Activated B cell treated with CpG ODN at 0.5 μM for 24 hours (primary cell): Measurements from ENCODE around the gene KLRK1. TPM values are rescaled to one million over a fixed set of nuclear protein-coding genes. Genes with fewer than 3 reads are reported as not detected.
"Not testable (repeated sequence)": the region's sequence is repeated elsewhere in the genome, so short reads cannot be mapped to it uniquely, and the experiment has no call there.

Source experiments
- ATAC-seq: fragments of 200-7000 bp; cut with Tn5 transposase; one replicate; pipeline ENCODE4 v1.10.0; 2021; ENCODE audit warnings: low read depth, mild to moderate bottlenecking, moderate library complexity
- CTCF ChIA-PET: fragments of 350-600 bp; sonication (Branson Sonifier 250); formaldehyde crosslinking; loops from one replicate; lab custom pipeline; 2021; ENCODE audit warnings: antibody characterized with exemption; lab: Charles Lee
- POLR2A ChIA-PET: fragments of 350-600 bp; sonication (Branson Sonifier 250); formaldehyde crosslinking; loops from one replicate; lab custom pipeline; 2021; ENCODE audit warnings: antibody characterized with exemption; lab: Charles Lee
- DNase-seq: peaks from one replicate; pipeline ENCODE4 v3.0.0; 2022
- H3K27ac Mint-ChIP-seq: one replicate; pipeline ENCODE4 v1.8.0; 2020; ENCODE audit warnings: mixed read lengths
- H3K27me3 Mint-ChIP-seq: one replicate; pipeline ENCODE4 v1.8.0; 2021; ENCODE audit warnings: mixed read lengths
- H3K36me3 Mint-ChIP-seq: one replicate; pipeline ENCODE4 v1.8.0; 2021; ENCODE audit warnings: low read depth, mixed read lengths
- H3K4me1 Mint-ChIP-seq: one replicate; pipeline ENCODE4 v1.8.0; 2021; ENCODE audit warnings: mixed read lengths
- H3K4me3 Mint-ChIP-seq: one replicate; pipeline ENCODE4 v1.8.0; 2020; ENCODE audit warnings: mild to moderate bottlenecking, mixed read lengths
- H3K9me3 Mint-ChIP-seq: one replicate; pipeline ENCODE4 v1.8.0; 2020; ENCODE audit warnings: mixed read lengths
- CTCF ChIP-seq: fragments of 200-600 bp; IDR thresholded peaks from one replicate; pipeline ENCODE4 v1.8.0; 2022; ENCODE audit warnings: antibody characterized with exemption, mild to moderate bottlenecking
- intact Hi-C: fragments of 100-400 bp; cut with micrococcal nuclease; formaldehyde crosslinking; loops from one replicate; pipeline ENCODE4 v1.15.1; 2024
- total RNA-seq: library from RNA; stranded (reverse); gene quantifications from 2 replicates; pipeline ENCODE4 v1.2.3, GENCODE V29; 2022

KLRK1 gene
- total RNA-seq, 1 donor from 2014 or later: 0.98 TPM

GRCh38 chr12:10339053-10339840, 50.6 kb downstream of the KLRK1 start:
- DNase-seq (no peak), ATAC-seq (no peak)
- Mint-ChIP-seq H3K27ac (no peak overlapping the region), H3K4me3 (no peak overlapping the region), H3K4me1 (peaks cover 11% of the 10 kb centered on the region), H3K36me3 (no peaks in the 10 kb centered on the region), H3K27me3 (no peaks in the 10 kb centered on the region), H3K9me3 (peaks cover 6% of the 10 kb centered on the region)
- ChIA-PET CTCF (no interaction called here), POLR2A (no interaction called here)
- no peak for TF ChIP-seq CTCF
- intact Hi-C loops: no loop called here

GRCh38 chr12:10338470-10338869, 51.4 kb downstream of the KLRK1 start:
- DNase-seq, H3K9me3 Mint-ChIP-seq, ATAC-seq, intact Hi-C loops, H3K36me3 Mint-ChIP-seq, CTCF ChIA-PET, H3K4me3 Mint-ChIP-seq, H3K27me3 Mint-ChIP-seq, POLR2A ChIA-PET, H3K27ac Mint-ChIP-seq: not testable (repeated sequence)
- peaks cover 11% of the 10 kb centered on the region for H3K4me1 Mint-ChIP-seq

- H3K36me3 Mint-ChIP-seq, H3K4me3 Mint-ChIP-seq, H3K4me1 Mint-ChIP-seq, ATAC-seq, CTCF ChIA-PET, POLR2A ChIA-PET, intact Hi-C loops, H3K27ac Mint-ChIP-seq, DNase-seq, H3K27me3 Mint-ChIP-seq, H3K9me3 Mint-ChIP-seq: not testable (repeated sequence)
These were observed 53.6 kb downstream of the KLRK1 start for GRCh38 chr12:10336196-10336595.

GRCh38 chr12:10331642-10332239, 58.1 kb downstream of the KLRK1 start:
- ChIA-PET POLR2A (no interaction called here), CTCF (interaction anchor here (1.2 to 2.8 kb wide), 3 partner anchors 223 to 231 kb away, joined by 3 to 37 read pairs (median 5); no protein-coding TSS in a partner anchor)
- peak; percentile 24 for TF ChIP-seq CTCF
- Mint-ChIP-seq H3K4me1 (no peaks in the 10 kb centered on the region), H3K4me3 (no peak overlapping the region), H3K36me3 (no peaks in the 10 kb centered on the region), H3K27me3 (peaks cover 5% of the 10 kb centered on the region), H3K9me3 (peaks cover 3% of the 10 kb centered on the region), H3K27ac (no peak overlapping the region)
- intact Hi-C loops: loop anchor here (1.0 to 5.0 kb wide), 6 partner anchors 79 to 1156 kb away; no protein-coding TSS in a partner anchor
- ATAC-seq (peak; percentile 47), DNase-seq (no peak)

- H3K4me3 Mint-ChIP-seq, H3K27ac Mint-ChIP-seq, intact Hi-C loops, H3K9me3 Mint-ChIP-seq, ATAC-seq, H3K36me3 Mint-ChIP-seq, POLR2A ChIA-PET, H3K4me1 Mint-ChIP-seq, DNase-seq, H3K27me3 Mint-ChIP-seq: not testable (repeated sequence)
- CTCF ChIA-PET: interaction anchor here (1.4 kb wide), 1 partner anchor 234 kb away, joined by 6 read pairs; no protein-coding TSS in a partner anchor
These were observed 61.1 kb downstream of the KLRK1 start for GRCh38 chr12:10328691-10329090.

Other genes starting within 250 kb of the KLRK1 start
- gene OLR1, start 217.9 kb downstream of the KLRK1 start, total RNA-seq: 0.12 TPM in 1 of 2 replicates, not detected in the other
- not detected in 2 replicates for gene TMEM52B, start 211.0 kb downstream of the KLRK1 start, total RNA-seq
- 2.1 and 2.5 TPM in 2 replicates for gene GABARAPL1, start 177.2 kb downstream of the KLRK1 start, total RNA-seq
- gene KLRD1, start 82.2 kb downstream of the KLRK1 start, total RNA-seq: 0.24 and 0.27 TPM in 2 replicates
- not detected in 2 replicates for gene KLRC4, start 19.7 kb upstream of the KLRK1 start, total RNA-seq
- not detected in 2 replicates for gene KLRC3, start 30.6 kb upstream of the KLRK1 start, total RNA-seq
- gene KLRC2, start 46.0 kb upstream of the KLRK1 start, total RNA-seq: not detected in 2 replicates
- gene KLRC1, start 63.3 kb upstream of the KLRK1 start, total RNA-seq: not detected in 2 replicates
- gene EIF2S3B, start 115.8 kb upstream of the KLRK1 start, total RNA-seq: 0.64 and 0.83 TPM in 2 replicates
- gene MAGOHB, start 223.6 kb upstream of the KLRK1 start, total RNA-seq: 25.0 and 28.8 TPM in 2 replicates